HG02852 (cell line): ENCODE measurements around the gene ZBP1.

Experiments used
- ATAC-seq: cut with Tn5 transposase; IDR thresholded peaks from one replicate; pipeline ENCODE4 v1.9.1; 2021; ENCODE audit warnings: mild to moderate bottlenecking, moderate library complexity; ENCODE audit not compliant: unreplicated experiment

The ZBP1 gene

DNA sequence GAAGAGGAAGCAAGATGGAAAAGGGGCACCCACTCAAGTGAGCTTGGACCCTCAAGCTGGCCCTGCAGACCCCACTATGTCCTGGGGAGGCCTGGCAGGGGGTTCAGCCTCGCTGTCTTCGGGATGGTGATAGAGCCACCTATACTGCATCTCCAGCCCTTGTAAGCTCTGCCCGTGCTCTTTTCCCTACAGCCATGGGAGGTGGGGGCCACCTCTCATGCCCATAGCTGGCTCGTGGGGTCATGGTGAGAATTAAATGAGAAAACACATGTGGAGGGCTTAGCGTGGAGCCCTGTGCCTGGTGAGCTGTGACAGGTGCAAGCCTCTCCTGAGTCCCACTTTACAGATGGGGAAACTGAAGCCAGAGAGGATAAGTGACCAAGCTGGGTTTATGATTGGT is 31.6 kb downstream of the ZBP1 start:
- no peak for ATAC-seq

DNA sequence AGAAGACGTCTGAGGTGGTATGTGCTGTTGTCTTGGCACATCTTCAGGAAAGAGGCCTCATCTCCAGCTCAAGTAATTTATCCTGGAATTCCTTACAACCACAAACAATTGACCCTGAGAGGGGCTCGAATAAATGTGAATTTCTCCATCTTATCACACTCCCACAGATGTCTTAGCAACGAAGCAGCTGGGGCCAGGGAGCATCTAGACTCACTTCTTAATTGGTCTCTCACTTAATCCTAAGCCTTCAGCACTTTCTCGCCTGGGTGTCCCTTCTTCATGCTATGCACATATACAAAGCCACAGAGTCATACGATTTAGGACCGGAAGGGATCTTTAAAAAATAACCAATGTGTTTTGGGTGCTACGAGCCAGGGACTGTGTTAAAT is 32.2 kb downstream of the ZBP1 start:
- ATAC-seq = no peak

DNA sequence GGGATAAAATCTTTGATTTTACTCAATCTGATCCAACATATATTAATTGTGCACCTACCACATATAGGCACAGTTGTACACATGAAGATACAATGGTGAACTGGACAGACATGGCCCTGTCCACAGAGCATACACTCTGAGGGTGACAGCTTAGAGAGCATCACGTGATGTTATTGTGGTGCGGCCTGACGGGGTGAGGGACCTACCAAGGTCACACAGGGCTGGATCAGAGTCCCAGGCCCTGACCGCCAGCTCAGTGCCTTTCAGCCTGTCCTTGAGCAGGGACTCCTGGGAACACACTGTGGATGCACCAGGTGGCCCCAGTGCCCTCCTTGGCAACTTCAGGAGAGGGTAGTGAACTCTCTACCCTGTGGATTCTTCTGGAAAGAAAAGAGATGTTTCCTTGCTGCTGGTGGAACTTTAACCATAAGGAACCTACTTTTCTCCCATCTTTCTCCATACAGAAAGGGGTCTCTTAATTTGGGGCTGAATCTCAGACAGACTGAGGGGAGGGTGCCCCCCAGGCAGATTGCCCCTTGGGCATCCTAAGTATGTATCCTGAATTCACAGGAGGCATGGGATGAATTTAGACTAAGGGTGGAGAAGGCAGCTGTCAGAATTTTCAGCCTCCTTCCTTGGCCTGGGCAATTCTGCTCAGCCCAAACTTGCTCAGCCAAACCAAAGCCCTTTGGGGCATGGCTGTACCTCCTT is 32.8 kb downstream of the ZBP1 start:
- no peak for ATAC-seq

DNA sequence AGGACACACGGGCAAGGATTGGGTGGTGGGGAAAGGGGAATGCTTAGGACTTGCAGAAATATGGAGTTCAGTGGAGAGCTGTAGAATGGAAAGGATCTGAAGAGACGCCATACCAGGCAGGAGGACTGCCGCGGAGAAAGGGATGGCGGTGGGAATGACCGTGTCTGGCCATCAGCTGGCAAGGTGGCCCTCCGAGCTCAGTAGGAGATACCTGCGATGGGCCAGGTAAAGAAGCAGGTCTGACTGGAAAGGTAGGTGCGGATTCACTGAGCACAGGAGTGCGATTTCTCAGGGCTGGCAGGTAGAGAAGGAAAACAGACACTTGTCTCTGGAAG is 33.3 kb downstream of the ZBP1 start:
- ATAC-seq = no peak

DNA sequence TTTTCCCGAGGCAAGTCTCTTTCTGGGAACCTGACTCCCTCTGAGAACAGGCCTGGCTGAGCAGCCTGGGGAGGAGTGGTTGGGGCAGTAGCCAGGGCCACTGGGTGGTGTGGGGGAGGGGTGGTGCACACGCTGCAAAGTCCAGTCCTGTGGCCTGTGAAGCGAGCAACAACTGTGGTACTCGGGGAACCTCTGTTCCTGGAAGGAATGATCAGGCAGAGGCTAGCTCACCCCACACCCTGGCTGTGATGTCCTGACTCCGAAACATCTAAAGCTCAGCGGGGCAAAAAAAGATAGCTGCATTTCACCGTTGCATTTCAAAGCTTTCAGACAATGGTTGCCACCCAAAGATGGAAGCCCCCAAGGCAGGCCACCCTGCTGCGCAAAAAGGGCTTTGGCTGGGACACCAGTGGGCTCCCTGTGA is 33.8 kb downstream of the ZBP1 start:
- ATAC-seq = no peak

DNA sequence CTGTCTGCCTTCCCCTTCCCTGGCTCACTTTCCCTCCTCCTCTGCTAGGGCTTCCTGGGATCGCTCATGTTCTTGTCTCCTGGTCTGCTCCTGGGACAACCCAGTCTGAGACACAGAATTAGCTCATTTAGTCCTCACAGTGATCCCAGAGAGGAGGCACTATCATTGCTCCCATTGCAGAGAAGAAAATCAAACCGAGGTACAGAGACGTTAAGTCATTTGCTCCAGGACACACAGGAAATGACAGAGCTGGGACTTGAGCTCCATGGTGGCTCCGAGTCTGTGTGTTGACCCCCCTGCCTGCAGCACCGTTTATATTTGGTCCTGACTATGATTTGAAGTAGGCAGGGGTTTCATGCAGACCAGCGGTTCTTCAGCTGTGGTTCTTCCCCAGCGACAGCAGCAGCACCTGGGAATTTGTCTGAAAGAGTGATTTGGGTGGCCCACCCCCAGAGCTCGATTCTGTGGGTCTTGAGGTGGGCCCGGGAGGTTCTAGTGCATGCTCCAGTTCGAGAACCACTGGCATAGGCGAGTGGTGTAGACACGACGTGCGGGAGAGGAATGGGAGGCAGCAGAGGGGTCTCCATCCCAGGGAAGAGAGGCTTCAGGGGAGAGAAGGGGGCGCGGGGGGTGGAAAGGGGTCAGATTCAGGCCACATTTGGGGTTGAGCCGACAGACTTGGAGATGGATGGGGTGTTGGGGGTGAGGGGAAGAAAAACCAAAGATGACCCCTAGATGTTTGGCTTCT is 34.6 kb downstream of the ZBP1 start:
- no peak for ATAC-seq

DNA sequence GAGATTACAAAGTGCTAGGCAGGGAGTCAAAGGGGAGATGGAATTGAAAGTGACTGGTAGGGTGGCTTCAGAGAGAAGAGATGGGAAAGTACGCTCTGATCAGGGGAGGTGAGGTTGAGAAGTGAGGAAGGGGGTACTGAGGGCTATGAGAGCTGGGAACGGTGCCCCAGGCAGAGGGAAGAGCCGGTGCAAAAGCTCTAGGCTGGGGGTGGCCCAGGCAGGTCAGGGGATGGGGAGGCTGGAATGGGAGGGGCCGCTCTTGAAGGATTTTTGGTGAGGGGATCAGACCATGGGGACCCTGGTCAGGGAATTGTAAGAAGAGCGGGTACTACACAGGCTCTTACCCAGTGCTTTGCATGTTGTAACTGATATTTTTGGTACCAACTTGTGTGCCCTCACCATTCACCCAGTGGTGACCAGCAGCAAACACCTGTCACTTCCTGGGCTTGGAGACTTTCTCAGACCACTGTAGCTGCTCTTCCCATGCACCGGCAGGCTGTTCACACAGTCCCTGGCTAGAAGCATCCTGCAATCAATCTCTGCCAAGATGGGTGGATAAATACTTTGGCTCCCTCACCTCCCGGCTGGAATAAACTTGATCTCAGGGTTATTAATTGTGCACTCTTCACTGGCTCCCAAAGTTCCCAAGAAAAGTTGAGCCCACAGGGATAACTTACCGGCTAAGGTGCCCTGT is 35.3 kb downstream of the ZBP1 start:
- no peak for ATAC-seq

DNA sequence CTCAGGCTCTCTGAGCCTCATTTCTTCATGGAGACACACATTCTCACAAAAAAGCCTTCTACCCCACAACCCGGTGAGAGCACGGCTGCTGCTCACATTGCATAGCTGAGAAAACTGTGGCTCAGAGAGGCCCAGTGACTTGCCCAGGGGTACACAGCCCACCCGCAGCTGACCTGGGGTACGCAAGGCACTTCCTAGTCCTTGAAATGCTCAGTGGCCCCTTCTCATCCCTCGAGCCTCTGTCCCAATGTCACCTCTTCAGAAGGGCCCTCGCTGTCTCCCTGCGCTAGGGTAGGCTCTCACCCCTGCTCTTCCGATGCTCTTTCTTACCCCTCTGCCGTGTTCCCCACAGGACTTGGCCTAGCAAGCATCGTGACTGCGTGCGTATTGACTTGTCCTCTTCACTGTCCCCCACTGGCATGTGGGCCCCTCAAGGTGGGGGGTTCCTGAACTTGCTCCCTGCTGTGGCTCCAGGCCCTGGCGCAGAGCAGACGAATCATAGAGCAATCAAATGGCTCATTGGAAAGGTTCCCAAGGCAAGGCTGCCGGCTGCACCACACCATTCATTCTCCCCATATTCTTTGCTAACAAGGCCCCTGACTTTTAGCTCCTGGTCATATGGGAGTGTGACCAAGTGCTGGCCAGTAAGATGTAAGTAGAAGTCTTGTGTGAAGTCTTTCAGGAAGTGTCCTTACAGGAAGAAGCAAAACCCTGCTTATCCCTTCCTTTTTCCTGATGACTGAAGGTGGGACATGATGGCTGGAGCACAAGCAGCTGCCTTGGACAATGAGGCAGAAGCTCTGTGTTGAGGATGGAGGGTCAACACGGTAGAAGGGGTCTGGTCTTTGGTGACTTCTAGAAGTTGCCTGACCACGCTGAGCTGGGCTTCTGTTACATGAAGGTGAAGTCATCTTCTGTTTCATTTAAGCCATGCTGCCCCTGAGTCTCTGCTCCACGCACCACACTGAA is 36.7 kb downstream of the ZBP1 start:
- ATAC-seq = no peak

DNA sequence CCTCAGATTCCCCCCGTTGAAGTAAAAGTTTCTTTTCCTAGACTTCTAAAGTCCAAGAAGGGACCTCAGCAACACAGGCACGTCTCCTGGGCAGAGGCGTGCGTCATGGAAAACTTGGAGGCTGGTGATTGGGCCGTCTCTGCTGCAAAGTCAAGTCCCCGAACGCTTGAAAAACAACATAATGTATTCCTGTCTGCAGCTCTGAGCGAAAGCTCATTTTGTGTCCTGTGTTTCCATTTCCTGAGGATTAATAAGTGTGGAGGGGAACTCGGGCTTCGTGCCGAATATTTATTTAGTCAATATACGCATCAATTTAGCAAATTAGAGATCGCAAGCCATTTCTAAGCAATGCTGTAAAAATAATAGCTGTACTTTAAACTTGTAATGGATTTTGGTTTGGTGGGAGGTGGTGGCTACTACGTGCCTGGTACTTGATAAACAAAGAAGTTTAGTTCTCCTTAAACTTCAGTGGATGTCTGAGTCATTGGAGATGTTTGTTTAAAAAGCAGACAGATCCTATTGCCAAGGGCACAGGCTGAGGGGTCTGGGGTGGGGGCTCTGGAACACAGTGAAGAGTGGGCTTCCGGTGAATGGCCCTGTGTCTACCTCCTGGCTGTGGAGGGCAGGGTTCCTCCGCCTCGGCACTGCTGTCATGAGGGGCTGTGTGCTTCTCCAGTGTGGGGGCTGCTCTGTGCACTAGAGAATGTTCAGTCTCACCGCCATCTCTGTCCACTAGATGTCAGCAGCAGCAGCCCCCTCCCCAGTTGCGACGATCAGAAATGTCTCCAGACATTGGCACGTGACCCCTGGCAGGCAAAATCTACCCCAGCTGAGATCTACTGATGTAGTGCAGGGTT is 37.6 kb downstream of the ZBP1 start:
- ATAC-seq = no peak

DNA sequence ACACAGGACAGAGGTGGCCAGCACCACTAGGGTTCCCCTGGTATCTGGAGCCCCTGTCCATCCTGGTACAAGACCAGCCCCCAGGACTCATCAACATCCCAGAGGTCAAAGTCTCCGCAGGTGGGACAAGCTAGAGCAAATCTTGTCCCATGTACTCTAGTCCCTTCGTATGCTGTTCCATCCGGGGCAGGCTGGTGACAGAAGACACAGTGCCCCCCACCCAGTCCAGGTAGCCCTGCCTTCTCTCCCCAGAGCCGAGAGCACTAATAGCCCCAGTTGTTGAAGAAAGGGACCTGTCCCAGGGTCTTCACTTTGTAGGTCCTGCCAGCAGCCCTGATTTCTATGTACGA is 38.2 kb downstream of the ZBP1 start:
- ATAC-seq = no peak

DNA sequence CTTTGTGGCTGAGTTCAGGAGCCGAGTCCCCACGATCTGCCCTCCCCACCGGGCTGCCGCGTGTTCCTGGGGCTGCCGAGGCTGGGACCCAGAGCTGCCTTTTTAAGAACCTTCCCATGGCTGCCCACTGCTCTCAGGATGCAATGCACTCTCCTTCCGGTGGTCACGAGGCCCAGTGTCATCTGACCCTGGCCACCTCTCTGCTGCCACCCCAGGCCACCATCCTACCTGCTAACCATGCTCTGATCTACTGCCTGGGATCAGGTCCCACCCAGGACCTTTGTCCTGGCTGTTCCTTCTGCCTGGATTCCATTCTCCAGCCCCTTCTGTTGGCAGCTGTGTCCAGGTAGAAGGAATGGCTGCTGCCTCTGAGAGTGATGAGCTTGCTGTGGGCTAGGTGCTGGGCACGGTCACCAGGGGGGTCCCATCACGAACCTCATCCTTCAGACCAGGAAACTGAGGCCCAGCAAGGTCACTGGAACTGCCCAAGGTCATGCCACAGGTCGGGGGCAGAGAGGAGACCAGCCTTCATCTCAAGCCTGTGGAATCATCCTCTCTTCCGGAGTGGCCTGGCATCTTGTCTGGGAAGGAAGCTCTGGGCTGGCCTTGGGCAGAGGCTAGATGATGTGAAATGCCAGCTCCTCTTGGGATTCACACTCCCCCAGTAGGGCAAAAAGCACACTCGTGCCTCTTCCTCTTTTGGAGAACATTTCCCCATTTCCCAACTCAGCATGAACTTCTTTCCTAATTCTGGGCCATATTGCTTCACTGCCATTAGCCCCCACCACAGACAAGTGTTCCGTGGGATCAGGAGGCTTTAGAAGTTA is 38.8 kb downstream of the ZBP1 start:
- ATAC-seq = no peak

DNA sequence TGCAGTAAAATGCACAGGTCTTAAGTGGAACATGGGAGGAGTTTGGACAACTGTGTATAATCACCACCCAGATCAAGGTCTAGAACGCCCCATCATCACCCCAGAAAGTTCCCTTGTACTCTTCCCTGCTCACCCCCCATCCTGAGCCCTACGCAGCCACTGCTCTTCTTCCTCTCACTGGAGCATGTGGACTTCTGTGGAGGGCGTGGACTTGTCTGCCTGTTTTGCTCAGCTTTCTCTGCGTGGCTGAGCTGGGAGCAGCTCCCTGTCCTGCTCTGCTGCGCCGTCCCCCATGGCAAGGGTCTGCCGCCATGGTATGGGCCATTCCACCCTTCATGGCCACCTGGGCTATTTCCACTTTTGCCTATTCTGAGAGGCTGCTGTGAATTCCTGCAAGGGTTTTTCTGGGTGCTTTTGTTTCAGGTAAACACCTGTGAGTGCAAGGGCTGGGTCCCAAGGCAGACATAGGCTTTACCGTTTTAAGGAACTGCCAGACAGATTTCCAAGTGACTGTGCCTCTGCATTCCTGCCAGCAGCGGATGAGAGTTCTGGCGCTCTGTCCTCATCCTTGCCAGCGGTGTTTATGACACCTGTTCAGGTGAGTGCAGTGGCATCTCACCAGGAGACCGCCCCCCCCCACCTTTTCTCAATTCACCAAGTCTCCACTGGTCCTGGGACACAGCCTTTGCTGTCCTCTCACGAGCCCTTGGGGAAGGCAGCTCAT is 39.6 kb downstream of the ZBP1 start:
- no peak for ATAC-seq

DNA sequence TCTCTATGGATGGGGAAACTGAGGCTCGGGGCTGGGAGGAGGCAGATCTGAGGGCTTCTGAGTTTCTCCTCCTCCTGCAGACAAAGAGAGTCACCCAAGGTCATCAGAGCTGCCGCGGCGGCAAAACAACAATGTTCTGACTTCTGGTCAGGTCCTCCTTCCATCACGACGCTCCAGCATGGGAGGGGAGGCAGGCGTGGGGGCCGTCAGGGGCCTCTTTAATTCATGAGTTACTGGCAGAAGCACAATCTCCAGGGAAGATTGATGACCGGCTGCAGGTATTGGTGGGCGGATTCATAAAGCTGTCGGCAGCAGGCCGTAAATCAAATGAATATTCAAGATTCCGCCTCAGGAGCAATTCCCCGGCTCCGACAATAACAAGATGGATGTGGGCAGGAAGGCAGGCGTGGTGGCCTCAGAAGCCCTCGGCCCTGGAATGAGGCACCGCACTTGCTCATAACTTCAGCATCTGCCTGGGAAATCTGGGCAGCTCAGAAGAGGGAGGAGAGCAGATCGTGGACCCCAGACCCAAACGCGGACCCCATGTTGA is 40.3 kb downstream of the ZBP1 start:
- ATAC-seq = no peak

DNA sequence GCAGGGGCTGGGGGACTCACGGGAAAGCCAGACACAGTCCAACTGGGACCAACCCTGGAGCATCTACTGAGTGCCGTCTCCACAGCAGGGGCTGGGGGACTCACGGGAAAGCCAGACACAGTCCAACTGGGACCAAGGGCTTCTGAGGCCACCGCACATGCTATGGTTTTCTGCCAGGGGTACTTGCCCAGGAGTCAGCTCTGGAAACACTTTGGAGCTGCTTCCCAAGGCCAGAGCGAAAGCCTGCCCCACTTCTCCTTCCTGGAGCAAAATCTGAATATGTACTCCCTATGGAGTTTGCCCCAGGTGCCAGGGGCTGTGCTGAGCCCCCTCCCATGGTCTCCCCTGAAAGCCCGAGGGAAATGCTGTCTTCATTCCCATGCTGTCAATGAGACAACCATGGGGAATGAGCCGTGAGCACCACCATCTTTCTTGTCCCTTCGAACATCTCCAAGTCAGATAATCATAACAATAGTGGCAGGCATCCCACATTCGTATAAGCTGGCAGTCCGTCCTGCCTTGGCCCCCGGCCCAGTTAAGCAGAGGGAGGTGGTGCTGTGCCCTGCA is 40.8 kb downstream of the ZBP1 start:
- ATAC-seq = no peak

DNA sequence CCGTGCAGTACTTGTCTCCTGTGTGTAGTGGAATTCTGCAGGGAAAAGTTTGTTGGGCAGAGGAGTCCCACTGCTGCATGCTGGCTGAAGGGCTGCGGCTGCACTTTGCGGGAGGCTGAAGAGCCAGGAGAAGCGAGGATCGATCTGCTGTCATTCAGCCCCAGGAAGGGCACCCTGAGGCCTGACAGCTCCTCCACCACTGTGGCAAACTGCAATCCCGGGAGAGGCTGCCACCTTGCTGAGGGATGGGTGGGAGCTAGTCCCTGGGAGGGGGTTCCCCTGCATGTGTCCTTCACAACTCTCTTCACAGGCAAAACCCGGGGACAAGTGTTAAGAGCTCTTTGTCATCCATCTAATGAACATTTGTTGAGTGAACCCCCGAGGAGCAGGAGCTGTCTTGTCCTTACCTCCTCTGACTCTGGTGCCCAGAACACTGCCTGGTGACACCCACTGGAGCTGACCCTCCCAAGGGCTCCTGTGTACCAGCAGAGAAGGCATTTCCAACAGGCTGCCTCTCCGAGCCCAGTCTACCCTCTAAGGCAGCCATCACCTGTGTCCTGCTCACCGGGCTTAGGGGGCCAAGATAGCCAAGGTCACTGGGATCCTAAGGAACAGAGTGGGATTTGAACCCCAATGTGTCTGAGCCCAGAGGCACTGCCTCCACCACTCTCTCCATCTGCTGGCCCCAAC is 41.6 kb downstream of the ZBP1 start:
- no peak for ATAC-seq

DNA sequence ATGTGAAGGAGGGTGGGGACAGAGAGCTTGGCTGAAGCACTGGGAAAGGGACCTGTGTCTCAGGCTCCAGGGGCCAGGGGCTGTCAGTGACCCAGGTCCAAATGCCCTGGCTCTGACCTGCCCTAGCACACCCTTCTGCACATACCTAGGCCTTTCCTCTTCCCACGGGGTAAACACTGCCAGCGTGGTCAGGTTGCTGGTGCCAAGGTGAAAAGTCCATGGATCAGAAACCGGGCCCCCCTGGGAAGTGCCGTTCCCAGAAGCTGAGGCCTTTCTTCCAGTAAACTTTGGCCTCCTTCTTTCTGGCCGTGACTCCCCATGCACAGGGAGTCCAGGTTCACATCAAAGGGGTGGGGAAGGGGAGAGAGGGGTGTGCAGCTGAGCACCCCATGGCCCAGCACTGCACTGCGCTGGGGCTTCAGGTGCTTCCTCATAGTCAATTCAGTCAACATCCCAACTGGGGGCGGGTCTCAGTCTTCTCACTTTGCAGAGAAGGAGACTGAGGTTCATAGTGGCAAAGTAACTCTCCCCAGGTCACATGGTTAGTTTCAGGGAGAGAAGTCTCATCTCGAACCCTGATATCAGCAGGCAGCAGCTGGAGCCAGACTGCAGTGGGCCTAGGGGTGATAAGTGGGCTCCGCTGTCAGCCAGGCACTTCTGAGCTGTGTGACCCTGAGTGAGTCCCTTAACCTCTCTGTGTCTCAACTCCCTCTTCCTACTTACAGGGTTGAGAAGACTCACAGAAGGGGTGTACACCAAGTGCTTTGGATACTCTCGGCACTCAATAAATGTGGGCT is 42.3 kb downstream of the ZBP1 start:
- ATAC-seq = no peak
